Activated CD4-positive, alpha-beta T cell treated with anti-CD3 and anti-CD28 coated beads, Interleukin-2, amount 50 U/mL, for 4 hours (primary cell): ENCODE data around the gene PRR12.

Experiments used
- DNase-seq, 2 experiments: peaks; one replicate each; pipeline ENCODE4 v3.0.0-alpha.2; 2020

PRR12 gene

GRCh38 chr19:49651029-49651819 is 60.2 kb downstream of the PRR12 start:
- DNase-seq, result no peak

- DNase-seq, result no peak
These were observed 61.0 kb downstream of the PRR12 start for GRCh38 chr19:49651820-49652550.

GRCh38 chr19:49652551-49653465 is 61.8 kb downstream of the PRR12 start:
- no peak for DNase-seq

GRCh38 chr19:49653466-49653806 is 62.5 kb downstream of the PRR12 start:
- no peak for DNase-seq

- DNase-seq, result no peak
These were observed 63.6 kb downstream of the PRR12 start for GRCh38 chr19:49654581-49654980.

- DNase-seq, result no peak
These were observed 64.8 kb downstream of the PRR12 start for GRCh38 chr19:49655570-49656455.

- no peak for DNase-seq
These were observed 65.6 kb downstream of the PRR12 start for GRCh38 chr19:49656456-49657109.

DNA sequence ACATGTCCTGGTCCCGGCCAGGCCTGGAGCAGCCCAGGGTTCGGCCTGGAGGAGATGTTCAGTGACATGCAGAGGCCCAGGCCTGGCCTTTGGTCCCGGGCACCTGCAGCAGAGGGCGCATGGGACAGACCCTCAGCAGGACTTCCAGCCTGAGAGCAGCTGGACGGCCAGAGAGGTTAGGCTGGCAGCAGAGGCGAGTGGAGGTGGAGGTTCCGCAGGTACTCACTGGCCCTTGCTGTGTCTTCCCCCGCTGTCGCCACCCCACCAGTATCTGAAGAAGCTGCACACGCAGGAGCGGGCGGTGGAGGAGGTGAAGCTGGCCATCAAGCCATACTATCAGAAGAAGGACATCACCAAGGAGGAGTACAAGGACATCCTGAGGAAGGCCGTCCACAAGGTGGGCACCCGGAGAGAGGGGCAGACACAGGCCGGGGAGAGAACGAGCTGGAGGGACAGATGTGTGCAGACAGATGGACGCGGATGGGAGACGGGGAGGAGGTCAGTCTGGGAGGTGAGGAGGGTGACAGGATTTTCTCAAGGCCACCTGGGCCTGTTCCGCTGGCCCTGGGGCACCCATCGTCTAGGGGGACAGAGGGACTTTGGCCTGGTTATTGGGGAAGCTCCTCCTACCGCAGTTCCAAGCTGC is 66.6 kb downstream of the PRR12 start:
- DNase-seq, result no peak

DNA sequence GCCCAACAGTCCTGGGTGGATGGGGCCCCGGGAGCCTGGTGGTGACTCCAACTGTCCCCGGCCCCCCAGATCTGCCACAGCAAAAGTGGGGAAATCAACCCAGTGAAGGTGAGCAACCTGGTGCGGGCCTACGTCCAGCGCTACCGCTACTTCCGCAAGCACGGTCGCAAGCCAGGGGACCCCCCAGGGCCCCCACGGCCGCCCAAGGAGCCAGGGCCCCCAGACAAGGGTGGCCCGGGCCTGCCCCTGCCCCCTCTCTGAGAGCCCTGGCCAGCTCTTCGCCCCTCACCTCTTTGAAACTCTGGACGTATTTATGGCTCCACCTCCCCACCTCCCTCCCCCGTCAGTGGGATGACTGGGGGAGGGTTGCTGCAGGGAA is 67.1 kb downstream of the PRR12 start:
- DNase-seq, result no peak

DNA sequence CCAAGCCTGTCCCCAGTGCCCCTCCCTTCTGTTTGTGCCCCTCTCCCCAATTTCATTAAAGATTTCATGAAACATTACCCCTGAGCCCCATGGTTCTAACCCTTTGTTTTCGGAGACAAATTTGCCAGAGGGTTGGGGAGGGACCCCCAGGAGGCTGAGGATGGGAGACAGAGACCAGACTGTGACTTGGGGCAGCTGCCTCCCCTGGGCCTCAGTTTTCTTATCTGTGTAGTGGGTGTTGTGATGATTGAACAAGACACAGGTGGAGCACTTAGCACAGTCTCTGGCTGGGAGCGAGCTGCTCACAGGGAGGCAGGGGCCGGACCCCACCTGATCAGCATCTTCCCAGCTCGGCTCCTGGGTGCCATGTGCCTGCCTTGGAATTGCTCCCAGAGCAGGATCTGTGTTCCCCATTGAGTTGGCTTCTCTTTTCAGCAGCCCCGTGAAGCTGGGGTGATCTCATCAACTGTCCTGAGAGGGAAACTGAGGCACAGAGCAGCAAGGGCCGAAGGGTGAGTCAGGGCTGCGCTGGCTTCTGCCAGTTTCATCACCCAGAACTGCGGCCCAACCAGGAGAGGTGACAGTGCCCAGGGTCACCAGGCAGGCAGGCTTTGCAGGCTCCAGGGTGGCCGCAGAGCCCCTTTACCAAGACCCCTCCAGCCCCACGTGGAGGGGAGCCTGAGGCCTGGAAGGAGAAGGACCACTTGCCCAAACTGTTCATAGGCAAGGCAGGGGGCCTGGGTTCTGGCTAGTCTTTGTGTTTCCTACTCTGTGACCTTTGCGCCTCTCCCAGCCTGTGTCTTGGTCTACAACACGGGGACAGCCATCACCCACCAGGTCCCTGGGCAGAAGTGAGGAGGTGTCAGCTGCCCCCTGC is 67.8 kb downstream of the PRR12 start:
- DNase-seq, result no peak

GRCh38 chr19:49660338-49660961 is 69.5 kb downstream of the PRR12 start:
- DNase-seq, result no peak

DNA sequence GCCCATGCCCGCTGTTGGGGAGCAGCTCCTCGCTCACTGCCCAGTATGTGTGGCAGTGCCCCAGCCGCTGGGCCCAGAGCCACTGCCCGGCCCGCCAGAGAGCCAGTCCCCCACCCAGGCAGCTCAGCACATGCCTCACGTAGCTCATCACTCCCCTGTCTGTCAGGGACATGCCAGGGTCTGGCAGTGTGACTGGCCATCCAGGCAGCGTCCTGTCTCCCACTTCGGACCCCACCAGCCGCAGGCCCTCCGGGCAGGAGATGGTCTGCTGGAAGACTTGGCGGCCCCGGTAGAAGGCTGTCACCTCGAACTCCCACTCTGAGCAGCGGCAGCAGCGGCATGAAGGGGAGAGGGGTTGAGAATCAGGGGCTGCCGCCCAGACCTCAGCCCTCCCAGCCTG is 71.0 kb downstream of the PRR12 start:
- no peak for DNase-seq

DNA sequence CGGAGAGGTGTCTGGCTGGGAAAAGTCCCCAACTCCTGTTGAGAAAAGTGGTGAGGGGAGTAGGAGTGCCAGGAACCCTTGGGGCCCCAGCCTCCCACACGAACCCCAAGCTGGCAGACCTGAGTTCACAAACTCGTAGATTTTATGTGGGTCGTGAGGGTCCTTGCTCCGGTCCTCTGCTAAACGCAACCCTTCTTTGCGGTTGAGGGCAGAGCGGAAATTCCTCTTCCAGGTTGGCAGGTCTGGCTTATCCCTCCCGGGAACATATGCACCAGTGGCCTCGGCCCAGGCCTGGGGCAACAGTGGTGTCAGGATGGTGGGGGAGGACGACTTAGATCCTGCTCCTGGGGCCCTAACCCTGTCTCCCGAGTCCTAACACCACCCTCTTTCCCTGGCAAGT is 72.2 kb downstream of the PRR12 start:
- DNase-seq, result no peak

GRCh38 chr19:49664171-49665035 is 73.4 kb downstream of the PRR12 start:
- peak; percentile 92 to 95 for DNase-seq

DNA sequence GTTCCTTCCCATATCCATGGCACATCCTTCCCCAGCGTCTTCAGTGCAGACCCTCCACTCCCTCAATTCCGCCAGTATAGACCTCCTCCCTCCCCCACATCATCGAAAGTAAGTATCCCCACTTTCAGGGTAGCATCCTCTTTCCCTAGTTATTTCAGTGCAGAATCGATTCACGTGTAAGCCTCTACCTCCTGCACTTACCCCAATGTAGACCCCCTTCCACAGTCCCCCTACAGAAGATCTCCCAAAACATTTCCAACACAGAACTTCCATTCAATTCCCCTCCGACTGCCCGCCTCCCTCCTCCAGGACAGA is 74.0 kb downstream of the PRR12 start:
- DNase-seq, result no peak

DNA sequence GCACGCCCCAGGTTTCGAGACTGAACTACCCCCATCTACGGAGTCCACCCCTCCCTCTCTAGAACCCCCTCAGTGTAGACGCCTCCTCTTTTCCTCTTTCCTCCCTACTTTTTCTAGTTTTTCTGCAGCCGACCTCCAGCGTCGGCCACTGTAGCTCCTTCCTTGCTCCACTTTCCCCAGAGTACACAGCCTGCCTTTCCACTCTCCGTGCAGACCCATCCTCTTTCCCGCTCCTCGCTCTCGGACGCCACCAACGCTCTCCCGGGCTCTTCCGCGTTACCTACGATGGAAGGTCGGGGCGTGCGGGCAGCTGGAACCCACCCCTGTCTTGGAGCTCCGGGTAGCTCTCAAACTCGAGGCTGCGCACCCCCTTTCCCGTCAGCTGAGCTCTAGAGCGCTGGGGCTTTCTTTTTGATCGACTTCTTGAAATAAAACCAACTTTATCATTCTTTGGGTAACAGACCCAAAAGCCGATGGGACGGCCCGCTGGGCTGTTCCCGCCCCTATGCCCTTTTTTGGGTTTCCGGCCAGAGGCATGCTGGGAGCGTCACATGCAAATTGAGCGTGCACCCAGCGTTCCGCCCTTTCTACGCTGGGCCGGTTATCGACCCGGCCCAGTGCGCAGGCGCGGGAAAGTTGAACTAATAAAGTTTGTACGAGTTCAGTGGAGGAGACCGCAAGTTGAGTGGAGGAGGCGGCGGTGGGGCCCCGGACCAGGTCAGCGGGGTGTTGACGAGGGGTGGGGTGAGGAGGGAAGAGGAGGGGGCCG is 74.6 kb downstream of the PRR12 start, which contains the start of the genes BCL2L12 and IRF3:
TSS of gene BCL2L12 (plus strand) at position 583 of the 769 bp plus-strand sequence. CDS start 760 bp downstream, outside the sequence.
TSS of gene IRF3 (minus strand) at position 507 of the 769 bp plus-strand sequence. CDS start 1,019 bp downstream, outside the sequence.
- DNase-seq, result peak; percentile 99

GRCh38 chr19:49666120-49666444 is 75.1 kb downstream of the PRR12 start:
- no peak for DNase-seq

- DNase-seq, result no peak
These were observed 76.5 kb downstream of the PRR12 start for GRCh38 chr19:49667473-49667872.
